Aorta (tissue), 5 donors: ENCODE measurements around the gene AGO3. TPM values are rescaled to one million over a fixed set of nuclear protein-coding genes. Genes with fewer than 3 reads are reported as not detected.

Experiments
- ATAC-seq: fragments of 200-7000 bp; cut with Tn5 transposase; one replicate; pipeline ENCODE4 v1.9.1; 2022; ENCODE audit warnings: moderate library complexity; ENCODE audit not compliant: low FRiP score
- DNase-seq, 2 donors: peaks; one replicate each; pipeline ENCODE4 v3.0.0-alpha.2; 2020
- H3K27ac ChIP-seq, 2 donors: one replicate each; pipeline ENCODE4 v1.5.1; 2013; ENCODE audit warnings: low read length in 2 of 2, mild to moderate bottlenecking in 2 of 2, moderate library complexity in 2 of 2, control low read depth in 1 of 2, inconsistent platforms in 1 of 2, low read depth in 1 of 2
- H3K27me3 ChIP-seq, 2 donors: one replicate each; pipeline ENCODE4 v1.6.1; 2013; ENCODE audit warnings: control low read depth in 1 of 2, low read length in 1 of 2, mild to moderate bottlenecking in 1 of 2, moderate library complexity in 1 of 2; ENCODE audit not compliant: insufficient read depth in 2 of 2, control insufficient read depth in 1 of 2
- H3K36me3 ChIP-seq, 2 donors: one replicate each; pipeline ENCODE4 v1.6.1; 2013; ENCODE audit warnings: control low read depth in 1 of 2, low read length in 1 of 2, mild to moderate bottlenecking in 1 of 2; ENCODE audit not compliant: insufficient read depth in 2 of 2, control insufficient read depth in 1 of 2
- H3K4me1 ChIP-seq, 2 donors: one replicate each; pipeline ENCODE4 v1.6.1; 2013; ENCODE audit warnings: low read length in 2 of 2, control low read depth in 1 of 2, mild to moderate bottlenecking in 1 of 2, moderate library complexity in 1 of 2; ENCODE audit not compliant: insufficient read depth in 2 of 2, control insufficient read depth in 1 of 2
- H3K4me3 ChIP-seq, 2 donors: one replicate each; pipeline ENCODE4 v1.5.1; 2013; ENCODE audit warnings: low read length in 2 of 2, control low read depth in 1 of 2, mild to moderate bottlenecking in 1 of 2
- H3K9me3 ChIP-seq: one replicate; pipeline ENCODE4 v1.6.1; 2013; ENCODE audit warnings: mild to moderate bottlenecking, low read length; ENCODE audit not compliant: control insufficient read depth
- WGBS, 2 donors: extraction: QIAGEN DNeasy Blood & Tissue Kit; methylation state at CpG; one replicate each; pipeline ENCODE4 v1.1.7; 2013; 5-methylcytosine and 5-hydroxymethylcytosine counted together
- intact Hi-C, 2 donors: fragments of 100-400 bp; cut with DNase I; formaldehyde crosslinking; loops; one replicate each; pipeline versions ENCODE4 v1.14.2 to v1.15.0; 2022
- polyA plus RNA-seq, 2 donors: library from polyadenylated mRNA; stranded (reverse); fragments of 200-250 nt; gene quantifications; one replicate each; pipeline ENCODE4 v1.2.3, GENCODE V29; 2013
- total RNA-seq, 2 donors: library from RNA; stranded (reverse); fragmentation: NEBNext Ultra II Directional; extraction: Animal tissue kit (Norgen Biotek cat#: 25700); gene quantifications; one replicate each; pipeline ENCODE4 v1.2.1, GENCODE V29; 2021
- donor health status: healthy with polysubstance abuse.
- donor health status: Bipolar disorder and iron deficiency.
- donor health status: DM: no; HTN: no; CAD: no.
- donor health status: DM: no; HTN: no; CAD: no.
- donor health status: DM: yes; HTN: yes; CAD: no.

The AGO3 gene
- total and polyA plus RNA-seq, 4 donors: 1.1 to 50.4 (median 26.2) TPM

GRCh38 chr1:35901235-35901634, 29.7 kb upstream of the AGO3 start:
- Histone ChIP-seq H3K27me3 (no peaks in the 10 kb centered on the region), H3K4me3 (no peak overlapping the region), H3K27ac (no peak overlapping the region), H3K9me3 (no peaks in the 10 kb centered on the region), H3K36me3 (peaks cover 0 to 7% of the 10 kb centered on the region in 2 donors), H3K4me1 (no peaks in the 10 kb centered on the region)
- no peak for ATAC-seq
- DNase-seq: no peak
- WGBS, 2 donors: 93% methylated on average over 9 of the region's 9 CpGs
- intact Hi-C loops: no loop called here

- DNase-seq (no peak), ATAC-seq (no peak)
- H3K4me1 ChIP-seq: no peaks in the 10 kb centered on the region
- H3K4me3 ChIP-seq: no peak overlapping the region
- no peaks in the 10 kb centered on the region for H3K27me3 ChIP-seq
- peaks cover 0 to 10% of the 10 kb centered on the region in 2 donors for H3K36me3 ChIP-seq
- H3K9me3 ChIP-seq: no peaks in the 10 kb centered on the region
- intact Hi-C loops: no loop called here
- H3K27ac ChIP-seq: no peak overlapping the region
- 92 to 93% methylated on average over 2 of the region's 2 CpGs for WGBS, 2 donors
These were observed 28.2 kb upstream of the AGO3 start for GRCh38 chr1:35902671-35903070.

- WGBS, 2 donors: 94 to 96% methylated on average over 1 of the region's 1 CpG
- intact Hi-C loops: no loop called here
- no peak overlapping the region for H3K27ac ChIP-seq
- no peak overlapping the region for H3K4me3 ChIP-seq
- DNase-seq (no peak), ATAC-seq (no peak)
- H3K27me3 ChIP-seq: no peaks in the 10 kb centered on the region
- H3K9me3 ChIP-seq: no peaks in the 10 kb centered on the region
- H3K4me1 ChIP-seq: no peaks in the 10 kb centered on the region
- H3K36me3 ChIP-seq: peaks cover 12 to 16% of the 10 kb centered on the region in 2 donors
These were observed 16.2 kb upstream of the AGO3 start for GRCh38 chr1:35914717-35915116.

GRCh38 chr1:35915693-35916092, 15.2 kb upstream of the AGO3 start:
- H3K27ac ChIP-seq: no peak overlapping the region
- H3K4me3 ChIP-seq: no peak overlapping the region
- DNase-seq (no peak), ATAC-seq (no peak)
- intact Hi-C loops: no loop called here
- WGBS, 2 donors: 31 to 56% methylated on average over 2 of the region's 2 CpGs
- peaks cover 16 to 18% of the 10 kb centered on the region in 2 donors for H3K36me3 ChIP-seq
- H3K4me1 ChIP-seq: no peaks in the 10 kb centered on the region
- no peaks in the 10 kb centered on the region for H3K9me3 ChIP-seq
- no peaks in the 10 kb centered on the region for H3K27me3 ChIP-seq

- Histone ChIP-seq H3K4me1 (no peaks in the 10 kb centered on the region), H3K36me3 (peaks cover 6% of the 10 kb centered on the region in 2 donors), H3K4me3 (no peak overlapping the region), H3K27ac (no peak overlapping the region), H3K27me3 (no peaks in the 10 kb centered on the region), H3K9me3 (no peaks in the 10 kb centered on the region)
- intact Hi-C loops: no loop called here
- no peak for DNase-seq
- no peak for ATAC-seq
These were observed 7.1 kb upstream of the AGO3 start for GRCh38 chr1:35923791-35924221.

- intact Hi-C loops: loop anchor here in 1 of 2 donors (5.0 kb wide), 1 partner anchor 38 kb away; no protein-coding TSS in a partner anchor
- ATAC-seq (no peak), DNase-seq (no peak)
- no peaks in the 10 kb centered on the region for H3K9me3 ChIP-seq
- no peak overlapping the region for H3K4me3 ChIP-seq
- no peaks in the 10 kb centered on the region for H3K4me1 ChIP-seq
- H3K27me3 ChIP-seq: no peaks in the 10 kb centered on the region
- H3K27ac ChIP-seq: no peak overlapping the region
- WGBS, 2 donors: 86 to 95% methylated on average over 1 of the region's 1 CpG
- peaks cover 2 to 6% of the 10 kb centered on the region in 2 donors for H3K36me3 ChIP-seq
These were observed 6.1 kb upstream of the AGO3 start for GRCh38 chr1:35924838-35925237.

GRCh38 chr1:35925741-35926140, 5.2 kb upstream of the AGO3 start:
- H3K4me3 ChIP-seq: no peak overlapping the region
- H3K27me3 ChIP-seq: no peaks in the 10 kb centered on the region
- intact Hi-C loops: loop anchor here in 1 of 2 donors (5.0 kb wide), 1 partner anchor 38 kb away; no protein-coding TSS in a partner anchor
- DNase-seq (no peak), ATAC-seq (no peak)
- H3K9me3 ChIP-seq: no peaks in the 10 kb centered on the region
- peaks cover 0 to 2% of the 10 kb centered on the region in 2 donors for H3K36me3 ChIP-seq
- H3K4me1 ChIP-seq: no peaks in the 10 kb centered on the region
- WGBS, 2 donors: 24% methylated on average over 4 of the region's 4 CpGs
- no peak overlapping the region for H3K27ac ChIP-seq

- intact Hi-C loops: loop anchor here in 1 of 2 donors (5.0 kb wide), 1 partner anchor 40 kb away; no protein-coding TSS in a partner anchor
- no peaks in the 10 kb centered on the region for H3K27me3 ChIP-seq
- DNase-seq (no peak), ATAC-seq (no peak)
- H3K4me1 ChIP-seq: no peaks in the 10 kb centered on the region
- WGBS, 2 donors: 67 to 71% methylated on average over 3 of the region's 3 CpGs
- no peak overlapping the region for H3K27ac ChIP-seq
- H3K36me3 ChIP-seq: peaks cover 0 to 2% of the 10 kb centered on the region in 2 donors
- no peaks in the 10 kb centered on the region for H3K9me3 ChIP-seq
- H3K4me3 ChIP-seq: no peak overlapping the region
These were observed 3.4 kb upstream of the AGO3 start for GRCh38 chr1:35927472-35927871.

GRCh38 chr1:35929730-35930592, 944 bp upstream of the AGO3 start:
- intact Hi-C loops: loop anchor here in 1 of 2 donors (5.0 kb wide), 2 partner anchors 43 to 157 kb away; partner anchors contain the start of gene ADPRS
- ATAC-seq (peak; percentile 66), DNase-seq (peak; percentile 74 to 82)
- WGBS, 2 donors: 1% methylated on average over 15 of the region's 15 CpGs
- no peaks in the 10 kb centered on the region for H3K36me3 ChIP-seq
- H3K9me3 ChIP-seq: no peaks in the 10 kb centered on the region
- H3K27ac ChIP-seq: peak overlapping the region; percentile 94 to 97
- peak overlapping the region; percentile 80 to 81 for H3K4me3 ChIP-seq
- no peaks in the 10 kb centered on the region for H3K4me1 ChIP-seq
- no peaks in the 10 kb centered on the region for H3K27me3 ChIP-seq
